Fibroblast of skin of left quadriceps (primary cell): ENCODE data around the gene BLMH.

ENCODE experiments used
- DNase-seq, 2 experiments: peaks; one replicate each; pipeline ENCODE4 v3.0.0-alpha.2; 2013; ENCODE audit warnings: low read depth in 2 of 2

BLMH gene

DNA sequence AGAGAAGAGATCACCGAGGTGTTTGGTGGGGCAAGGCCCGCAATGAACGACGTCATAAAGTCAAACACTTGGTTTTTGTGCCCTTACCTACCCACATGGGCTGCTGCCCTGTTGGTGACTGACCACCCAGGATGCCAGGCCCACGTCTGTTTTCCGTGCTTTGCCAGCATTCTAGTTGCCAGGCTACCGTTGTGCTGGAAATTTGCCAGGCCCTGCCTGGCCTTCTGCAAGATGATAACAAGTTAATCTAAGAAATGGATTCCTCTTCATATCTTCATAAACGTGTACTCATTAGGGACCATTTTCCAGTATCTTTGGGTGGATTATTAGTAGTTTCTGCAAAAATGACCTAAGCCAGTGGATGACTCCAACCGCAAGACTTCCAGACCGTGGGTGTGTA is 91.6 kb downstream of the BLMH start:
- no peak for DNase-seq

- DNase-seq, result no peak
Measured at GRCh38 chr17:30199600-30199999, 92.1 kb downstream of the BLMH start.
